ENCODE measurements around the gene MSMO1.

The MSMO1 gene

DNA sequence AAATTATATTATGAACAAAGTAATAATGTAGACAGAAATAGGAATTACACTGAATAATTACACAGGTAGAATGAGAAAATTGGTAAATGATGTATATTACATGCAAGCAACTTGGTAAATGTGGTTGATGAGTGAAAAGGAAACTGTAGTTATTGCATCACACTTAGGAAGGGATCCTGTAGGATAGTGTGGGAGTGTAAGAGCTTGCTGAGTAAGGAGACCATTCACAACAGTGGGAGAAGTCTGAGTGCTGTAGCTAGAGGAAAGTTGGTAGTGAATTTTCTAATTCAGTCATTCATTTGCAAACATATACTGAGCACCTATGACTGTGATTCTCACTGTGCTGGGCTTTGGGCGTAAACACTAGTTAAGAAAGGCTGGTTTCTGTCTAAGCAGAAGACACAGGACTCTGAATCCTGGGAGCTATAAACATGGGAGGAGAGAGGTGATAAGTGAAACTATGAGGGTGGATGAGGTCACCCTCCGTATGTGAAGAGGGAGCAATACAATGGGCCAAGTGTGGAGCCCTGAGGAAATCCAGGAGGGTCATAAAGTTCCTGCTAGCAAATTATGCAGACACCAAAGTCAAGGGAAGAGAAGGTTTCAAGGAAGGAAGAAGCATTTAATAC, 37.1 kb downstream of the MSMO1 start:
- DNase-seq: no peak
- H3K4me3 ChIP-seq (ENCODE audit: low read depth in 1 of 2, low read length in 2 of 2): no peak overlapping the region
- no peak for TF ChIP-seq EZH2 (IDR thresholded peaks at IDR 0.05; ENCODE audit: borderline replicate concordance, low read depth, low read length, severe bottlenecking)
- TF ChIP-seq, protein P1, sequence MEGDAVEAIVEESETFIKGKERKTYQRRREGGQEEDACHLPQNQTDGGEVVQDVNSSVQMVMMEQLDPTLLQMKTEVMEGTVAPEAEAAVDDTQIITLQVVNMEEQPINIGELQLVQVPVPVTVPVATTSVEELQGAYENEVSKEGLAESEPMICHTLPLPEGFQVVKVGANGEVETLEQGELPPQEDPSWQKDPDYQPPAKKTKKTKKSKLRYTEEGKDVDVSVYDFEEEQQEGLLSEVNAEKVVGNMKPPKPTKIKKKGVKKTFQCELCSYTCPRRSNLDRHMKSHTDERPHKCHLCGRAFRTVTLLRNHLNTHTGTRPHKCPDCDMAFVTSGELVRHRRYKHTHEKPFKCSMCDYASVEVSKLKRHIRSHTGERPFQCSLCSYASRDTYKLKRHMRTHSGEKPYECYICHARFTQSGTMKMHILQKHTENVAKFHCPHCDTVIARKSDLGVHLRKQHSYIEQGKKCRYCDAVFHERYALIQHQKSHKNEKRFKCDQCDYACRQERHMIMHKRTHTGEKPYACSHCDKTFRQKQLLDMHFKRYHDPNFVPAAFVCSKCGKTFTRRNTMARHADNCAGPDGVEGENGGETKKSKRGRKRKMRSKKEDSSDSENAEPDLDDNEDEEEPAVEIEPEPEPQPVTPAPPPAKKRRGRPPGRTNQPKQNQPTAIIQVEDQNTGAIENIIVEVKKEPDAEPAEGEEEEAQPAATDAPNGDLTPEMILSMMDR (IDR thresholded peaks at IDR 0.05; ENCODE audit: borderline replicate concordance, extremely low read depth, low read length, poor library complexity, severe bottlenecking): no peak
- ATAC-seq (ENCODE audit: insufficient read depth, low read depth): no peak
- H2AFZ ChIP-seq (ENCODE audit: low read depth, low read length): no peak overlapping the region
- no peaks in the 10 kb centered on the region for H4K20me1 ChIP-seq (ENCODE audit: insufficient read depth, low read length)
- H3K27me3 ChIP-seq (ENCODE audit: insufficient read depth, low read length, poor library complexity): peaks cover 19% of the 10 kb centered on the region
- no peak overlapping the region for H3K4me2 ChIP-seq (ENCODE audit: insufficient read depth, low read length)
- no peak overlapping the region for H3K9ac ChIP-seq (ENCODE audit: low read depth, low read length)
- H3K36me3 ChIP-seq (ENCODE audit: insufficient read depth, low read length): no peaks in the 10 kb centered on the region
- no peak overlapping the region for H3K27ac ChIP-seq (ENCODE audit: low read length)
- H3K79me2 ChIP-seq (ENCODE audit: insufficient read depth, low read length): no peaks in the 10 kb centered on the region
- H3K4me1 ChIP-seq (ENCODE audit: insufficient read depth, low read length): no peaks in the 10 kb centered on the region
- H3K9me3 ChIP-seq (ENCODE audit: insufficient read depth, low read length, severe bottlenecking): no peaks in the 10 kb centered on the region

DNA sequence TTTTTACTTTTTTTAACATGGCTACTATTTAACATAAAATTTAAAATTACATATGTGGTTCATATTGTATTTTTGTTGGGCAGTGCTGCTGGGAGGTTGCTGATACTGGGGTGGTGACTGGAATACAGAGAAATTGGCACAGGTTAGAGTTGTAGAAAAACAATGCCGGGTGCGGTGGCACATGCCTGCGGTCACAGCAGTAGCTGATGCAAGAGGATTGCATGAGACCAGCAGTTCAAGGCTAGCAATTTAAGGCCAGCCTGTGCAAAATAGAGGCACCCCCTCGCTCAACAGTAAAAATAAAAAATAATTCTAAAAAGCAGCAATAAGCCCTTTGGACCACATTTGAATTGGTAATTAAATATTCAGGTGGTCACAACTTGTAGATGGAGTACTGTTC, 39.6 kb downstream of the MSMO1 start:
- no peak overlapping the region for H3K4me3 ChIP-seq (ENCODE audit: low read depth in 1 of 2, low read length in 2 of 2)
- no peak overlapping the region for H3K9ac ChIP-seq (ENCODE audit: low read depth, low read length)
- H3K27ac ChIP-seq (ENCODE audit: low read length): no peak overlapping the region
- H3K36me3 ChIP-seq (ENCODE audit: insufficient read depth, low read length): no peaks in the 10 kb centered on the region
- H3K9me3 ChIP-seq (ENCODE audit: insufficient read depth, low read length, severe bottlenecking): no peaks in the 10 kb centered on the region
- H3K79me2 ChIP-seq (ENCODE audit: insufficient read depth, low read length): no peaks in the 10 kb centered on the region
- H3K4me1 ChIP-seq (ENCODE audit: insufficient read depth, low read length): no peaks in the 10 kb centered on the region
- H4K20me1 ChIP-seq (ENCODE audit: insufficient read depth, low read length): no peaks in the 10 kb centered on the region
- no peak overlapping the region for H2AFZ ChIP-seq (ENCODE audit: low read depth, low read length)
- no peak for ATAC-seq (ENCODE audit: insufficient read depth, low read depth)
- DNase-seq: no peak
- TF ChIP-seq, protein P1 (IDR thresholded peaks at IDR 0.05; ENCODE audit: borderline replicate concordance, extremely low read depth, low read length, poor library complexity, severe bottlenecking): no peak
- no peak for TF ChIP-seq EZH2 (IDR thresholded peaks at IDR 0.05; ENCODE audit: borderline replicate concordance, low read depth, low read length, severe bottlenecking)
- peaks cover 10% of the 10 kb centered on the region for H3K27me3 ChIP-seq (ENCODE audit: insufficient read depth, low read length, poor library complexity)
- no peak overlapping the region for H3K4me2 ChIP-seq (ENCODE audit: insufficient read depth, low read length)

DNA sequence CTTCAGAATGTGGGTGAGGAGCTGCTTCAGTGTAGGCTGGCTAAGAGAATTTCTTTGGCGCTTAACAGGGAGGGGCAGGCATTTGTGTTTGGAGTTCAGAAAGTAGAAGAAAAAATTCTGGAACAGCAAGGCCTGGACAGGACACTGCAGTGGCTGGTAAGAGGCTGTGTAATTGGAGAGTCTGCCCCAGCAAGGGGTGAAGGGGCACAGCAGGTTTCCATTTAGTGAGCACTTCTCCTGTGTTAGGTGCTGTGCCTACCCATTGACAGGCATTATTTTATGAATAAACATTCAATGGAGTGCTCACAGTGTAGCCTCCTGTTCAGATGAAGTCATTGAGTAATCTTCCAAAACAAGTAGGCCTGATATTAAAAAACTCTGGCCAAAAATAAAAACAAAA, 40.6 kb downstream of the MSMO1 start:
- Histone ChIP-seq H3K9me3 (ENCODE audit: insufficient read depth, low read length, severe bottlenecking) (no peaks in the 10 kb centered on the region), H3K9ac (ENCODE audit: low read depth, low read length) (no peak overlapping the region), H3K79me2 (ENCODE audit: insufficient read depth, low read length) (no peaks in the 10 kb centered on the region), H3K4me1 (ENCODE audit: insufficient read depth, low read length) (no peaks in the 10 kb centered on the region), H3K27me3 (ENCODE audit: insufficient read depth, low read length, poor library complexity) (peaks cover 10% of the 10 kb centered on the region), H4K20me1 (ENCODE audit: insufficient read depth, low read length) (no peaks in the 10 kb centered on the region), H3K4me2 (ENCODE audit: insufficient read depth, low read length) (no peak overlapping the region), H2AFZ (ENCODE audit: low read depth, low read length) (no peak overlapping the region), H3K36me3 (ENCODE audit: insufficient read depth, low read length) (no peaks in the 10 kb centered on the region), H3K27ac (ENCODE audit: low read length) (no peak overlapping the region), H3K4me3 (ENCODE audit: low read depth in 1 of 2, low read length in 2 of 2) (no peak overlapping the region)
- no peak for TF ChIP-seq EZH2 (IDR thresholded peaks at IDR 0.05; ENCODE audit: borderline replicate concordance, low read depth, low read length, severe bottlenecking)
- TF ChIP-seq, protein P1 (IDR thresholded peaks at IDR 0.05; ENCODE audit: borderline replicate concordance, extremely low read depth, low read length, poor library complexity, severe bottlenecking): no peak
- no peak for DNase-seq
- ATAC-seq (ENCODE audit: insufficient read depth, low read depth): no peak

Measured in DND-41 (cell line).